WI38 (cell line): ENCODE results near the gene GPR137C.

Experiments used
- H3K4me3 ChIP-seq: 2 replicates; pipeline ENCODE4 v1.5.1; 2011; ENCODE audit warnings: low read depth, mild to moderate bottlenecking, control low read depth, low read length
- TF ChIP-seq, protein P1 (sequence below): IDR thresholded peaks from 2 replicates; pipeline ENCODE4 v1.5.1; 2012; ENCODE audit warnings: low read depth, mild to moderate bottlenecking, control low read depth, low read length

GPR137C gene

DNA sequence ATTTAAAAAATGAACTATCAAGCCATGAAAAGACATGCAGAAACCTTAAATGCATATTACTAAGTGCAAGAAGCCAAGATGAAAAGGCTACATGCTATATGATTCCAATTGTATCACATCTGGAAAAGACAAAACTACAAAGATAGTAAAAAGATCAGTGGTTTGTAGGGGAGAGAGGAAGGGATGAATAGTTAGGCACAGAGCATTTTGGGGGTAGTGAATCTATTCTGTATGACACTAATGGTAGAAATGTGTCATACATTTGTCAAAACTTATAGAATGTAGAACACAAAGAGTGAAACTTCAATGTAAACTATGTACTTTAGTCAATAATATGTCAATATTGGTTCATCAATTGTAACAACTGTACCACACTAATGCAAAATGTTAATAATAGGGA lies 21.2 kb upstream of the GPR137C start:
- no peak overlapping the region for H3K4me3 ChIP-seq
- TF ChIP-seq, protein P1, sequence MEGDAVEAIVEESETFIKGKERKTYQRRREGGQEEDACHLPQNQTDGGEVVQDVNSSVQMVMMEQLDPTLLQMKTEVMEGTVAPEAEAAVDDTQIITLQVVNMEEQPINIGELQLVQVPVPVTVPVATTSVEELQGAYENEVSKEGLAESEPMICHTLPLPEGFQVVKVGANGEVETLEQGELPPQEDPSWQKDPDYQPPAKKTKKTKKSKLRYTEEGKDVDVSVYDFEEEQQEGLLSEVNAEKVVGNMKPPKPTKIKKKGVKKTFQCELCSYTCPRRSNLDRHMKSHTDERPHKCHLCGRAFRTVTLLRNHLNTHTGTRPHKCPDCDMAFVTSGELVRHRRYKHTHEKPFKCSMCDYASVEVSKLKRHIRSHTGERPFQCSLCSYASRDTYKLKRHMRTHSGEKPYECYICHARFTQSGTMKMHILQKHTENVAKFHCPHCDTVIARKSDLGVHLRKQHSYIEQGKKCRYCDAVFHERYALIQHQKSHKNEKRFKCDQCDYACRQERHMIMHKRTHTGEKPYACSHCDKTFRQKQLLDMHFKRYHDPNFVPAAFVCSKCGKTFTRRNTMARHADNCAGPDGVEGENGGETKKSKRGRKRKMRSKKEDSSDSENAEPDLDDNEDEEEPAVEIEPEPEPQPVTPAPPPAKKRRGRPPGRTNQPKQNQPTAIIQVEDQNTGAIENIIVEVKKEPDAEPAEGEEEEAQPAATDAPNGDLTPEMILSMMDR, result no peak

DNA sequence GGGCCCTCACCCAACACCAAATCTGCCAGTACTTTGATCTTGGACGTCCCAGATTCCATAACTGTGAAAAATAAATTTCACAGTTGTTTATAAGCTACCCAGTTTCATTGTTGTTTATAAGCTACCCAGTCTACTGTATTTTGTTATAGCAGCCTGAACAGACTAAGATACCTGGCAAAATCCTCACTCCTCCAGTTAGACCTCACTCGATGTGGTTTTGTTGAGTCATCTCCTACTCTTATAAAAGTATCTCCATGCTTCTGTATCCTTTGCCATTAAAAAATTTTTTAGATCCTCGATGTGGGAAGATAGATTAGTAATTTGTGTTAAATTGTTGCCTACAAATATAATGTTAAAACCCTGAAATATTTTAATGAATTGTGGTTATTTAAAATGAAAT lies 16.4 kb upstream of the GPR137C start:
- H3K4me3 ChIP-seq, result no peak overlapping the region
- TF ChIP-seq, protein P1, result no peak

DNA sequence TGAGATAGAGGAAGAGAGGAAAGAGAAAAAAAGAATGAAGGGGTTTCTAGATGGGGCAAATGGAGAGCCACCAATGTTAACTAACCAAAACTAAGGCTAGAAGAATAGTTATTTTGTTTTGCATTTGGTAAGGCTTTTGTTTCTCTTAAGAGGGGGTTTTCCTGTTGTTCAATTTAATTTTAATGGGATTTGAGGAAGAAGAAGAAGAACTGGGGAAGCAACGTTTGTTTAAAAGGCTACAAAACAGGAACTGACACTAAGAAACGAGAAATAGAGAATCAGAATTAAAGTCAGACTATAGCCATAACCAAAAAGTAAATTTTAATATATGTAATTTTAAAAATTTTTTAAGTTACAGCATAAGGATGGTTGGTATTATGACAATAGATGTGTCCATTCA lies 14.0 kb upstream of the GPR137C start:
- TF ChIP-seq, protein P1, result no peak
- H3K4me3 ChIP-seq, result no peak overlapping the region

DNA sequence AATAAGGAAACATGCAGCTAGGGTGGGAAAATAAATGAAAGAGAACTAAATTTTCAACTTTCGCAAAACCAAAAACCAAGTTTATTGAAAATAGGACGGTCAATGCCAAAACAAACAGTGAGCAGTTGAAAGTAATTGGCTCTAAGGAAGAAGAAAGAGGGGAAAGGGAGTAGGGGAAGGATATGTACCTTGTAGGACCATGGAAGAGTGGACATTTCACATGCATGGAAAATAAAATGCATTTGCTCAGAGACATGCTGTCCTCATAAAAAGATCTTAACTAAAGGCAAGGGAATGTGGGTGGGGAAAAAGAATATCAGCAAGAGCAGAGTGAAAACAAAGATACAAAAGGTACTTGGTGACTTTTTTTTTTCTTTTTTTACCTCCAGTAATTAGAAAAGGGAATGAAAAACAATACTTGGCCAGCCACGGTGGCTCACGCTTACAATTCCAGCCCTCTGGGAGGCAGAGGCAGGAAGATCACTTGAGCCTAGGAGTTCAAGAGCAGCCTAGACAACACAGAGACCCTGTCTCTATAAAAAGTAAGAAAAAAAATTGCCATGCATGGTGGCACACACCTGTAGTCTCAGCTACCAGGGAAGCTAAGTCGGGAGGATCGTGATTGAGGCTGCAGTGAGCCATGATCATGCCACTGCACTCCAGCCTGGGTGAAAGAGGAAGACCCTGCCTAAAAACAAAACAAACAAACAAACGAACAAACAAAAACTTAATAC lies 6.9 kb upstream of the GPR137C start:
- TF ChIP-seq, protein P1, result no peak
- no peak overlapping the region for H3K4me3 ChIP-seq

DNA sequence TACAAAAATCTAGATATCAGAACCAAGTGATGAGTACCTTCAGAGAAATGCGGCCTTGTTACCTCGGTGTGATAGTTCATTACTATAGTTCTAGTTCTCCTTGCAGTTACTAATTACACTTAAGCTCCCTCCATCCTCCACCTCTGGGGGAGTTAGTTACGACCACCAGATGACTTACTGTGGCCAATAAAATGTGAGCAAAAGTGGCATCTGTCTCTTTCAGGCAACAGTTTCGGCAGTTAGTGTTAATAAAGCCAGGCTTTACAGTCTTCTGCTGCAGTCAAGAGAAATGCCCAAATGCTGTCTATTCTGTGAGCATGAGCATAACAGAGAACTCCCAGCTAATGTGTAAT lies 6.3 kb upstream of the GPR137C start:
- no peak overlapping the region for H3K4me3 ChIP-seq

DNA sequence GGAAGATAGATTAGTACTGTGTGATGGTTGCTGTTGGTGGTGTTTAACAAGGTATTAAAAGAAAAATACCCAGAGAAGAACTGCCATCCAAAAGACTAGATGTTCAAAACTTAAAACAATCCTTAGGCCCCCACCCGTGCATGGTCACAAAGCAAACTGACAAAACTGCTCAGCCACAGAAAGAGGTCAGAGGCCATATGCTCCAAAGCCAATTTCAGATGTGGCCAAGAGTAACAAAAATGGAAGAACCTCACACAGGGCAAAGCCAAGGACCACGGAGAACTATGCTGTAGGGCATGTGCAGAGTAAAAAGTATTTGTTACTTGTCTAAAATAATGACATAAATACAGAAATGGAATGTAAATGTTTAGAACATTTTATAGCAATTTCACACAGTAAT lies 5.6 kb upstream of the GPR137C start:
- no peak overlapping the region for H3K4me3 ChIP-seq
- TF ChIP-seq, protein P1, result no peak

More for the DNA sequence above, 6.3 kb upstream of the GPR137C start:
- TF ChIP-seq, protein P1, result no peak

DNA sequence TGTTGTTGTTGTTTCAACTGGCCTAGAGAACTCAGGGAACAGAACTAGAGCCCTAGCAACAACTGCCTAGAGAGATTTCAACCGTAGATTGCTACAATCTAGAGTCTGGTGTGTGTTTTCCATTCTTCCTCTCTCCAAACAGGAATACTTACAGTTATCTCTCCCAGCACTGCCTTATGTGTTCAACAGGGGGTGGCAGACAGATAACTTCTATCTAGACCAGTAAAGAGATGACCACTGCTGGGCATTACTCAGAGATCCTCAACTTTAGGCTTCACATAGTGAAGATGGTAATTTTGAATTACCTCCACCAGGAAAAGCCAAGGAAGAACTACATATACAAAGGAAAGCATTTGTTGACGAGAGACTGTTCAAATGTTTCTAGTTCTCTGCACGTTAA lies 5.1 kb upstream of the GPR137C start:
- H3K4me3 ChIP-seq, result no peak overlapping the region

More for the DNA sequence above, 5.1 kb upstream of the GPR137C start:
- TF ChIP-seq, protein P1, result no peak
